GM21737 (cell line): Measurements from ENCODE around the gene PRRT1.
A peak's percentile ranks its signal among the peaks of the same experiment; 100 is the strongest.

Source experiments
- ATAC-seq: cut with Tn5 transposase; IDR thresholded peaks from one replicate; pipeline ENCODE4 v1.9.1; 2021; ENCODE audit warnings: mild to moderate bottlenecking, moderate library complexity; ENCODE audit not compliant: unreplicated experiment

Gene PRRT1

DNA sequence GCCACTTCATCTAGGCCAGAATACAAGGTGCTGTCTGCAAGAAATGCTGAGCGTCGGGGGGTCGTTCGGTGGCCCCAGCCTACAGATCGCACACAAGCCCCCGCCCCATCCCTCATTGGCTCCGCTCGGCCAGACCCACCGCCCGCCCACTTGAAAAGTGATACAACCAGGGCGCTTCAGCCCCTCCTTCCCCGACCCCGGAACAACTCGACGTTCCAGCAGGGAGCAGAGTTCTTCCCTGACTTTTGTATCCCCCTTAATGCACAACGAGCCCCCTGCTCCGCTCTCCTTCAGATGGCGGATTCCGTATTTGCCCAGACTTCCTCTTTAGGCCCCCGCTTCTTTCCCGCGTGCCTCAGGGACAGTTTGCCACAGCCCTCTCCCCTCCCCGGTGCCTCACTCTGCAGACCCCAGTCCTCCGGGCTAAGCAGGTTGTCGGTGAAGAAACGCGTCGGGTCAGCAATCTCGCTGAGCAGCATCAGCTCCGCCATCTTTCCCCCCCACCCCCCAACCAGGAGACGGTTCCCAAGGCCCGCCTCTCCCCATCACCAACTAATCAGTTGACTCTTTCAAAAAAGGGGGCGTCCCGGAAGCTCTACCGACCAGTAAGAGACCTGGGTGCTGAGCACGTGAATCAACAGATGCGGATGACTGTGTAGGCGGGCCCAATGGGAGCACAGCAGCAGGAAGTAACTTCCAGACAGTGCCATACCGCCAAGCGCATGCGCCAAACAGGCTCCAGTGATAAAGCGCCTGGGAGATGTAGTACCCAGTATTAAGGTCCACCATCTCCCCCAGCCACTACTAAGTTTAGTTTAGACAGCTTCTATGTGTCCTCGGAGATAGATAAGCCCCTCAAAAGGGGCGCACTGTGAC lies 23.8 kb downstream of the PRRT1 start, which contains the start of gene ATF6B:
ATF6B (minus strand) TSS at position 530 of the 876 bp plus-strand sequence; CDS start at position 491, 39 bp downstream.
- ATAC-seq: peak; percentile 78

DNA sequence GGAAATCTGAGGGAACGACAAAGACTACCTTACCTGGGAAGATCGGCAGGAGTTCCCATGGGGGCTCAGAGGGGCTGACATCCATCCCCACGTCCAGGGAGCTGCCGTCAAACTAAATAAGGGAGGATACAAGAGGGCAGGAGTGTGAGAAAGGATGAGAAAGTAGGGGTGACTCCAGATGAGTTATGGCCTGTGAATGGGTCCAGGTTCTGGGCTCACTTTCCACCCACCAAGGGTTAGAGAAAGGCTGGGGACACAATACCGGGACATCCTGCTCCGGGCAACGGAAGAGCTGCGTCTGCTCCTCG lies 24.4 kb downstream of the PRRT1 start:
- ATAC-seq: no peak

DNA sequence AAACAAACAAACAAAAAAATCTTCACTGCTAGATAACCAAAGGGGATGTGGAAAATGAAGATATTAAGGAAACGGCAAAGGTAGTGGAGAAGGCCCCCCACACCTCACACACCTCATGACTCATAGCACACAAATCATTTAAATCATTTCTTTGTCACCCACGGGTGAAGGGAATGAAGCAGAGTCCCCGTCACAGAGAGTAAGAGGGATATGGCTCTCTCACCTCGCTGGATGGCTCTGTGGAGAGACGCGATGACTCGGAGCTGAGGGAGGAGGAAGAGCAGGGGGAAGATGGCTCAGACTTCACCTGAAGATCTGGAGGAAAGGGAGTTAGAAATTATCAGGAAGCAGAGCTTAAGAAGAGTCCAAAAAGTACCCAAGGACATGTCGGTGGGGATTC lies 24.9 kb downstream of the PRRT1 start:
- no peak for ATAC-seq

DNA sequence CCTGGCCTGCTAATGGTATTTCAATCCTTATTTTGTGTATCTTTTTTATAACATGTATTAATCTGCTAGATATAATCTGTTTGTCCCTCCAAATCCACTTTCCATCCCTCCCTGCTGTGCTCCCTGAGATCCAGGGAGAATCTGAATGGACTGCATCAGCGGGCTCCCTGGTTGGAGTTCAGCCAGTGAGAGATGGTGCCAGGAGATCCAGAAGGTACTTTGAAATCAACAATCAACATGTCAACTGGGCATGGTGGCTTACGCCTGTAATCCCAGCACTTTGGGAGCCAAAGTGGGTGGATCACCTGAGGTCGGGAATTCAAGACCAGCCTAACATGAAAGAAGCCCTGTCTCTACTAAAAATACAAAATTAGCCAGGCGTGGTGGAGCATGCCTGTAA lies 28.1 kb downstream of the PRRT1 start:
- ATAC-seq: no peak

DNA sequence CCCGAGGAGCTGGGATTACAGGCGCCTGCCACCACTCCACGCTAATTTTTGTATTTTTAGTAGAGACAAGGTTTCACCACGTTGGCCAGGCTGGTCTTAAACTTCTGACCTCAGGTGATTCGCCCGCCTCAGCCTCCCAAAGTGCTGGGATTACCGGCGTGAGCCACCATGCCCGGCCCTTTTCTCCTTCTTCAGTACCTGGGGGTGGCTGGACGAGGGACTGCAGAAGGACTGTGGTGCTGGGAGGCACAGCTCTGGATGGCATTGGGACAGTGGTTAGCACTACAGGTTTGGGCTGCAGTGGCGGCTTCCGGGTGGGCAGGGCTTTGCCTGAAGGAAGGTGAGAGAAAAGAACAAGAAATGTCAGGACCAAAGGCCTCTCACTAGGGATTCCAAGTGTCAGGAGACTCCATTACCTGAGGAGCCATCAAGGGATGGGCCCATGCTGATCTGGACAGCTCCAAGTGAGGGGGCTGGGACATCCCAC lies 31.1 kb downstream of the PRRT1 start:
- ATAC-seq: no peak

DNA sequence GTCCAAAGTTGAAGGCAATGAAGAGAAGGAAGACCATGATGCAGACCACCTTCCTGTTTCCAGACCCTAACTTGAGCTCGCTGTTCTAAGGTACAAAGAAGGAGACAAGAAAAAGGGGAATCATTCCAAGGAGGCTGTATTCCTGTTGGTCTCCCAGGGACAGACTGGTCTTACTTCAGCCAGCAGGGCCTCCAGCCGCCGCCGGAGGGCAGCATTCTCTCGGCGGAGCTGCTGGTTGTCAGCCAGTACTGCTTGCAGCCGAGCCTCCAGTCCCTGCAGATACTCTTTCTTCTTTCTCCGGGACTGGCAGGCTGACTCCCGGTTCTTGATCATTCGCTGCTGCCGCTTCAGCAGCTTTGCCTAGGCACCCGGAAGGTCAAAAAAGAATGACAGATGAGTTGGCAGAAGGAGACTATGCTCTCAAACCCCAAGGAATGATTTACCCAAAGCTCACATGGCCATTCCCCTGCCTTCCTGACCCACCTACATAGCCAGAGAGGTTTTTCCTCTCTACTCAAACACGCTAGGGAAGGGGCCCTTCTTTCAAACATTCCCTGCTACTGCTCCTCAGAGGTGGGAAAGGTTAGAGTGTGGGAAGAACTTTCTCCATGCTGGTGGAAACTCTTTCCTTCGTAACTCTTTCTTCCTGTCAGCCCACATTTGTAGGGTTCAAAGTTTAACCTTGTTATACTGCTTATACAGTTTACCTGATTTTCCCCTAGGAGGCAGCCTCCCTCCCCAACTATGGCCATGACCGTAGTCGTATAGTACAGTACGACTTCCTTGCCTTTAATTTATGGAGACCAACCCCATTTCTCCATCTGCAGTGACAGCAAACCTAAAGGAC lies 32.7 kb downstream of the PRRT1 start:
- ATAC-seq: no peak

DNA sequence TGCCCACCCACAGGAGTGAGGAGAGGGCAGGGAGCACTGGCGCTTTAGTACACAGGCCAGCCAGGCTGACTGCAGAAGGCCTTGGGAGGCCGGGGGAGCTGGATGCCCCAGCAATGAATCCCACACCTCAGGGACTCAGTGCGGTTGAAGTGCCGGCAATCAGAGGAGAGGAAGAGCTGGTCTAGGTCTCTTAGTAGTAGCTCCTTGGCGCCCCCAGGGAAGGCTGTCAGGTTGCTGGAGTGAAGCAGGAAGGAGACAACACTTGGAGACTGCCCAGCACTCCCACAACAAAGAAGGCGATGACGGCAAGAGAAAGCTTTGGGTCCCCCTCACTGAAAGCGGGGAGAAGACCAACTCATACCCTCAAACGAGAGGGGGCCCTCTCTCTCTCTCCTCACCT lies 34.3 kb downstream of the PRRT1 start:
- ATAC-seq: no peak

DNA sequence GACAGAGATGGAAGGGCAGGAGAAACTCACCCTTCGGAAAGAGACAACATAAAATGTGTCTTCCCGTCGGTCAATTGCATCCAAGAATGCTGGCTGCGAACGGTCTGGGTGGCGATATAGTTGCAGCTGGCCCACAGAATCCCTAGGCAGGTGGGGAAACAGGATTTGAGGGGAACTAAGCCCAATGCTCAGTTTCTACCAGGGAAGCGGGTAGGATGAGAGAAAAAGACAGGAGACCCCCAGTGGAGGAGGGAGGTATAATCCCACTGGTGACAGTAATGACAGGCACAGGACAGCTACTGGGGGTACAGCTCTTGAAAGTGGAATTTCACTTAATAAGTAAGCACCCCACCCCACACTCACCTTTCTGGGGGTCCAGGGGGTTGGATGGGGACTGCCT lies 35.1 kb downstream of the PRRT1 start:
- no peak for ATAC-seq

DNA sequence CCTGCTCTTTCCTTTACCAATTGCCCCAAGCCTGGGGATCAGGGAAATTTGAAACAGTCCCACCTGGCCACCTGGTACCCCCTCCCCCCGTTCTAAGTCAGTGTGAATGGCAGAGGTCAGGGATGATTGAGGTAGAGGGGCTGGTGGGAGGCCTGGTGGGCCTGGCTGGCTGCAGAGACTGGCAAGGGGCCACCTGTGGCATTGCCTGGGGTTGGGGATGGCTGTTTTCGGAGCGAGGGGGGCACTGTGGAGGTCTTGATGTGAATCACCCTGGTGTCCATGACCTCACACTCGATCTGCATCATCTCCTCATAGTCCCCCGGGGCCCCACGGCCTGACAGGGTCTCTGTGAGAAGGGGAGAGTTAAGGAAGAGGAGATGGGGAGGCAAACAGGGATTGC lies 36.1 kb downstream of the PRRT1 start:
- ATAC-seq: no peak

DNA sequence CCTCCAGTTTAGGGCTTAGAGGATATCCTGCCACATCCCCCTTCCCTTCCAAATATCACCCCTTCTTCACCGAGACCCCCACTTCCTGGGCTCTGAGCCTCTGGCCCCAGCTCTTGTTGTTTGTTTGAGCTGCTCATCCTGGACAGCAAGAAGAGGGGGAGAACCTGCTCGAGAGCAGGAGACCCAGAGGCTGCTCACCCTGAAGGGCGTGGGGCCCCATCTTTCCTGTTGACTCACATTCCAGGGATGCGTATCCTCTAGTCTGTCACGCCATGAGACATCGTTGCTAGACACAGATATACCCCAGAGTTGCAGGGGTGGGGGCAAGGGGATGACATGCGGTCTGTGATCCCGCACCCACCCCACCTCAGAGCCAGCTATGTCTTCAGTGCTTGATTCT lies 36.9 kb downstream of the PRRT1 start:
- no peak for ATAC-seq

DNA sequence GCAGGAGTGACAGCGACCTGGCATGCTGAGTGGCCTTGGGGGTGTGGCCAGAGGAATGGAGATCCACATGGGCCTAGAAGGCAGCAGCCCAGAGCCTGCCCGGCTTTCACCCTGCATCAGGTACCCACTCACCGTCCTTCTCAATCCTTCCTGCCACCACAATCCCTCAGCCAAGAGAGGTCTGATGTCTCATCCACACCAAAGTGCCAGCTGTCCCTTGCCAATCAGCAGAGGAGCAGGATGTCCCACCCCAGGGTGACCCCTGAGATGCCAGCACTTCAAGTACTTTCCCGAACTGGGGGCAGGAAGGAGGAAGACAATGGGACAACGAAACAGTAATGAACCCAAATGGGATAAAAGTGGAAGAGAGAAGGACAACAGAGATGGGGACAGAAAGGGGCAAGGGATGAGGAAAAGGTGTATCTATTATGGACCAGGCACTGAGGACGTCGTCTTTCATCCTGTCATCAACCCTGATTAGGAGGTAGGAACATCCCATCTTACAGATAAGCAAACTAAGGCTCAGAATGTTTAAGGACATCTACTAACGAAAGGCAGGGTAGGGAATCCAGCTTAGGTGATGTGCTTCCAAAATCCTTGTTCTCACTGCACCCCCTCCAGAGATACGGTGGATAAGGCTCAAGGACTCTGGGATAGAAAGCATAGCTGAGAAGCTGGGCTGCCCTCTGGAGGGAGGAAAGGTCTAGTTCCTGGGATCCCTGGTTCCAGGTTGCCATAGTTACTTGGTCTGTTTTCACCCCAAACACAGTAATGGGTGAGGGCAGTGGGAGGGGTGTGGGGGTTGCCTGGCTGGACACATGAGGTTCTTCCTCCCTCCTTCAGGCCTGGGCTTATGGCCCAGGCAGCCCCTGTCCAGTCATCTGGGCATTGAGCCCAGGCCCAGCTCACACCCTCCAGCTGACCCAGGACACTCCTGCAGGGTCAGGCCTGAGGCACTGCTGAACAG lies 38.1 kb downstream of the PRRT1 start:
- no peak for ATAC-seq

DNA sequence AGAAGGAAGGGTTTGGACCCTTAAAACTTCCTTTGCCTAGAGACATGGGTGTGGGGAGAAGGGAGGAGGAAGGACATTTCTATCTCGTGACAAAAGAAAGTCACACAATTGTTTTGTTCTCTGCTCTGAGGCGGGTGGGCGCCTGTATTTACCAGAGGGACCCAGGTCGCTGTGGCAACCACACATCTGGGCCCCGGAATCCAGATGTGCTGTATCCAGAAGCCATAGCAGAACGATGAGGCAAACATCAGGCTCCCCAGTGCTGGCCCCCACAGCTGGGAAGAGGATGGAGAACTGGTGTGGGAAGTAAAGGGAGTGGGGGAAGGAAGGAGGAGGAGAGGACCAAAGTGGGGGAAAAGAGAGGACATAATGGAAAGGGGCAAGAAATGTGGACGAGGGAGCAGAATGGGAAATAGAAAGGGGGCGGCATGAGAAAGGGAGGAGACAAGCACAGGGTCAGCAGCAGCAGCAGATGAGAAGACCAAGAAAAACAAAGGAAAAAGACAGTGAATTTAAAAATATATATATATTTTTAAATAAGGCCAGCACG lies 39.2 kb downstream of the PRRT1 start:
- no peak for ATAC-seq

DNA sequence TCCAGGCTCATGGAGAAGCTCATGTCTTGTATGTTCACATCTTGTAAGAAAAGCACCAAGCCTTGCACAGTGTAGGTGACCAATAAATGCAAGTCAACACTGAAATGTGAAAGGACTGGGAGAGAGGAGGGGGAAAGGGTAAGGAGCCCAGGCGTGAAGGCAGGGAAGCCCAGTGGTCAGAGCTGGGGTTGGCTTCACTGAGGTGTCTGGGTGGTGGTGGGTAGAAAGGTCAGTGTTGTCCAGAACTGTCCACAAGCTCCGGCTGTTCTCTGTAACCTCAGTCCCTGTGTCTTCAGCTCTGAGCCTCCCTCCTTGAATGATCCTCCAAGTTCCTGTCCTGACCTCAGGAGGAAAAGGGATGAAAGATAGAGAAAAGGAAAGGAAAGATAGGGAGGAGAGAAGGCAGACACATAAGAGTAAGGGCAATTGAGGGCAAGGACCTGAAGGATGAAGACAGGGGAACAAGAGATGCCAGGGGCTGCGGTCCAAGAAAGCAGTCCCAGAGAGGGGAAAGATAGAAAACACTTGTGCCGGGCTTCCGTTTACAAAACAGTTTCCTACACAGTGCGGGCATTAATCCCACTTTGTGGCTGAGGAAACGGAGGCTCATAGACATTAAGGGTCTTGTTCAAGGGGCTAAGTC lies 40.2 kb downstream of the PRRT1 start:
- ATAC-seq: no peak

DNA sequence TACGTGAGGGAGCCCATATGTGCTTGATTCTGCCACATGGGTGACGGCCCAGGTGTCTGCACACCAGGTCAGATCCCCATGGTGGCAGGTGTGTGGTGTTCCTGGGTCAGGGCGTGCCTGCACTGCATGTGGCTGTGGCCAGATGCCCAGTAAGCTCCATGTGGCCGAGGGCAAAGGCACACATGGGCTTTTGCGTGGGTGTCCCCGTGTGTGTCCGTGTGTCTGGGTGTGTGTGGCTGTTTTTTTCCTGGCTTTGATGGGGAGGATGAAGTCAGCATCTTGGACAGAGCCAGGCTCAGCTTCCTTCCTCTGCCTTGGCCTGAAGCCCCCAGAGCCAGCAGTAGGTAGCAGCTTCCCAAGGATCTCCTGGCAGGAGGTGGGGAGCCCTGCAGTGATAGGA lies 41.1 kb downstream of the PRRT1 start:
- ATAC-seq: no peak

DNA sequence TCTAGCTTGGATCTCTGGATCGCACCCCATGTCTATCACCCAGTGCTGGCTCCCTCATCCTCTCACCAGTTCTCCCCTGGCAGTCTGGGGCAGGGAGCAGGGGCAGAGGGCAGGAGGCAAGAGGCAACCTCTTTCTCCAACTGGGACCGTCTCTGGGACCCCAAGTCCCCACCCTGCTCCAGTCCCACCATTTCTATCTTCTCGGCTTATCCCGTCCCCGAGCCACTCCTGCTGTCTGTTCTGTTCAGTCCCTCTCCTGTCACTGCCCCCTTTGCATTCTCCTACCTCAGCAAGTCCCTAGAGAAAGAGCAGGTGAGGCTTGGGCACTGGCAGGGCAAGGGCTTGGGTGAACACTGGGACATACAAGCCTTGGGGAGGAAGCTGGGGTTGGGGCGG lies 42.0 kb downstream of the PRRT1 start:
- no peak for ATAC-seq

DNA sequence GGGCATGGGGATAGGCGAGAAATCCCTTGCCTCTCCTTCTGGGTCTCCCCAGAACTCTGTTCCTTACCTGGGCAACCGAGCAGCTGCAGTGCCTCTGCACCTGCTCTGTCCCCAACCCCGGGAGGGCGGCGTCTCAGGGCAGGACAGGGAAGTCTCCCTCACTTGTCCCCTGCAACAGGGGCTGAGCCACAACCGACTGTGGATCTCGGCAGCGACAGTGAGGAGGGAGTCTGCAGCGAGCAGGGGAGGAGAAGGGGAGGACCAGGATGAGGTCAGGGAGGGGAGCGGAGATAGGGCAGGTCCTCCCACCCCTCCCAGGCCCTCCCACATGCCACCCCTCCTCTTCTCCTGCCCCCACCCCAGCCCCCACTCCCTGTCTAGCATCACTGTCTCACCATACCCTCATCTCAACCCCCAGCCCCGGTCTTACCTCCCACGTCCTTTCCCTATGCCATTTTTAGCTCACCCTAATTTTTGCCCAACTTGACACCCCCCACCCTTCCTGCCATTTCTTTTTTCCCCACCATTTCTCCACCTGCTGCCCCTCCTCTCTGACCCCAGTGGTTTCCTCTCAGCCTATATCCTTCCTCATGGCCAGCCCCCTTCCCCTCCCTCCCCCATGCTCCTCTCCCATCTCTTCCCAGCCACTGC lies 42.5 kb downstream of the PRRT1 start, which contains the start of gene TNXB:
TNXB (minus strand) TSS at position 225 of the 651 bp plus-strand sequence. CDS start 11,140 bp downstream, outside the sequence.
- no peak for ATAC-seq

DNA sequence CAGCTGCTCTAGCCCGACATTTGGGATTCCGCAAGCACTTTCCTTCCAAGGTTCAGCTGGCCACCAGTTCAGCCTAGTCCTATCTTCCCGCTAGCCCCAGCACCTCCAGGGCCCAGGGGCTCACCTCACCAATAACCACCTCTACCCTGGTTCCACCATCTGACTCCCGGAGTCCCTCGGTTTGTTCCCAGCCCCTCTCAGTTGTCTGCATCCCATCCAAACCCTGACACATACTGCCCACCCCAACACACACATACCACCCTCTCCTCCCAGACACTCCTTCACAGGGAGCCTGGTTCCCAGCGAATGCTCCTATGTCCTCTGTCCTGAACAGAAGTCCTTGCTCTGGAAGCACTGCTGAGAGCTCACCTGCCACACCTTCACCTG lies 43.0 kb downstream of the PRRT1 start:
- ATAC-seq: no peak

DNA sequence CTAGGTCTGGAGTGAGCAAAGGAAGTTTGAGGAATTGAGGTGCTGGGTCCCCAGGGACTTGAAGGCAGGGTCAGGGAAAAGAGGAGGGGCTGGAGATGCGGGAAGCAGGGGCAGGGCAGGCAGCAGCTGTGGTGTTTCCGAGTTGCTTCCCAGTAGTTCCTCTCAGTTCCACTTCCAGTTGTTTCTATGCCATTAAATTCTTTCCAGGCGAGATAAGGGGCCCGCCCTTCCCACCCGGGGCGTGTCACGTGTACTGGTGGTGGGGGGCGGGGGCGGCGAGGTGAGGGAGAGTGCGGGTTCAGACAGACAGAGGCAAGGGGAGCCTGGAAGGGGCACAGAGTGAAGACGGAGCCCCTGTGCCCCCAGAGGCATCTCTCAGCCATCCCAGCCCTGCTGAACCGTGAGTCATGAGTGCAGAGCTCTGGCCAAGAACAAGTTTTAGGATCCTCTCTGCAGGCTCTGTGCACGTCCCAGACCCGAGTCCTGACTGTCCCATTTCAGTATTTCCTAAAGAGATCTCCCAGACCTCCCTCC lies 43.6 kb downstream of the PRRT1 start:
- no peak for ATAC-seq

DNA sequence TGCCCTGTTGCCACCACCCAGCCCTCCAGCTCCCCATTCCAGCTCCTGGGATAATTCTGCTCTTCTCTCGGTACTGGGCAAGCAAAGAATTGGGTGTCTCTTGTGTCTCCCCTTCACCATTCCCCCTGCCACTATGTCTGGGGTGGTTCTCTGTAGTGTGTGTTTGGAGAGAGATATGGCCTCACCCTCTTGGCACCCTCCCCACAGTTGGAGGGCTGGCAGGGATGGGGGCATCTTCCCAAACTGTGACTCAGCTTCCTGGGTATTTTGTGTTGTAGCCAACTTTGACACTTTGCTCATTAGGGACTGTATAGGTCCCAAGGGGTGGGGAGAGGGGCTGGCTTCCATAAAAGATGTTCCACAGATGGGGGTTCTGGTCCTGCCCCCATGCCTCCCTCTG lies 44.3 kb downstream of the PRRT1 start:
- no peak for ATAC-seq
